Skin epidermis (tissue), 12 donors: ENCODE results near the gene ATP23.
A peak's percentile ranks its signal among the peaks of the same experiment; 100 is the strongest.

Experiments
- H3K27ac ChIP-seq, 21 experiments: fragments of 200-600 bp; sonication (generic) in 11 of 21; one replicate each; pipeline ENCODE4 v1.5.0; 2020; ENCODE audit warnings: mild to moderate bottlenecking in 3 of 21, inconsistent platforms in 2 of 21, moderate library complexity in 2 of 21
- H3K4me3 ChIP-seq, 7 experiments: fragments of 200-600 bp; sonication (generic) in 2 of 7; one replicate each; pipeline ENCODE4 v1.5.0; 2020; ENCODE audit warnings: inconsistent platforms in 2 of 7, mild to moderate bottlenecking in 2 of 7, moderate library complexity in 1 of 7

The ATP23 gene

GRCh38 chr12:57958061-57958657 is 16.8 kb downstream of the ATP23 start:
- no peak overlapping the region for H3K27ac ChIP-seq

GRCh38 chr12:57964421-57964820 is 23.1 kb downstream of the ATP23 start:
- no peak overlapping the region for H3K4me3 ChIP-seq
- H3K27ac ChIP-seq: no peak overlapping the region

More at GRCh38 chr12:57958061-57958657, 16.8 kb downstream of the ATP23 start:
- no peak overlapping the region for H3K4me3 ChIP-seq

- H3K27ac ChIP-seq: no peak overlapping the region
- no peak overlapping the region for H3K4me3 ChIP-seq
Measured at GRCh38 chr12:57965766-57966165, 24.4 kb downstream of the ATP23 start.

- no peak overlapping the region for H3K4me3 ChIP-seq
- H3K27ac ChIP-seq: no peak overlapping the region
Measured at GRCh38 chr12:57966536-57966935, 25.2 kb downstream of the ATP23 start.

GRCh38 chr12:57983146-57983857 is 41.9 kb downstream of the ATP23 start:
- no peak overlapping the region for H3K4me3 ChIP-seq
- peak overlapping the region in 1 of 21 experiments; percentile 18 for H3K27ac ChIP-seq

GRCh38 chr12:57983858-57984505 is 42.6 kb downstream of the ATP23 start:
- no peak overlapping the region for H3K27ac ChIP-seq
- H3K4me3 ChIP-seq: no peak overlapping the region

GRCh38 chr12:57984629-57985151 is 43.3 kb downstream of the ATP23 start:
- Histone ChIP-seq H3K27ac (no peak overlapping the region), H3K4me3 (no peak overlapping the region)

- no peak overlapping the region for H3K27ac ChIP-seq
Measured at GRCh38 chr12:57985685-57986084, 44.3 kb downstream of the ATP23 start.

GRCh38 chr12:57989838-57990237 is 48.5 kb downstream of the ATP23 start:
- Histone ChIP-seq H3K27ac (no peak overlapping the region), H3K4me3 (no peak overlapping the region)

More at GRCh38 chr12:57985685-57986084, 44.3 kb downstream of the ATP23 start:
- no peak overlapping the region for H3K4me3 ChIP-seq

- Histone ChIP-seq H3K27ac (no peak overlapping the region), H3K4me3 (no peak overlapping the region)
Measured at GRCh38 chr12:57990241-57990883, 49.0 kb downstream of the ATP23 start.

- H3K4me3 ChIP-seq: no peak overlapping the region
- no peak overlapping the region for H3K27ac ChIP-seq
Measured at GRCh38 chr12:57992001-57992400, 50.6 kb downstream of the ATP23 start.

GRCh38 chr12:57993030-57993429 is 51.7 kb downstream of the ATP23 start:
- H3K27ac ChIP-seq: no peak overlapping the region
- H3K4me3 ChIP-seq: no peak overlapping the region

- H3K27ac ChIP-seq: no peak overlapping the region
- H3K4me3 ChIP-seq: no peak overlapping the region
Measured at GRCh38 chr12:57993834-57994233, 52.5 kb downstream of the ATP23 start.

- Histone ChIP-seq H3K27ac (no peak overlapping the region), H3K4me3 (no peak overlapping the region)
Measured at GRCh38 chr12:57996520-57996919, 55.2 kb downstream of the ATP23 start.

- Histone ChIP-seq H3K4me3 (no peak overlapping the region), H3K27ac (no peak overlapping the region)
Measured at GRCh38 chr12:57998251-57998650, 56.9 kb downstream of the ATP23 start.

- Histone ChIP-seq H3K27ac (no peak overlapping the region), H3K4me3 (no peak overlapping the region)
Measured at GRCh38 chr12:58000499-58000898, 59.1 kb downstream of the ATP23 start.

- Histone ChIP-seq H3K27ac (no peak overlapping the region), H3K4me3 (no peak overlapping the region)
Measured at GRCh38 chr12:58007875-58008274, 66.5 kb downstream of the ATP23 start.

- Histone ChIP-seq H3K4me3 (no peak overlapping the region), H3K27ac (no peak overlapping the region)
Measured at GRCh38 chr12:58008634-58009033, 67.3 kb downstream of the ATP23 start.
